Mucosa of stomach (tissue), 1 donor: ENCODE results near the gene PLEKHF1.

Experiments used
- H3K27me3 ChIP-seq: one replicate; pipeline ENCODE4 v1.7.0; 2013; ENCODE audit warnings: mild to moderate bottlenecking, low read length; ENCODE audit not compliant: control insufficient read depth, insufficient read depth
- H3K36me3 ChIP-seq: one replicate; pipeline ENCODE4 v1.7.0; 2013; ENCODE audit warnings: low read length; ENCODE audit not compliant: control insufficient read depth, insufficient read depth
- H3K4me1 ChIP-seq: one replicate; pipeline ENCODE4 v1.7.0; 2013; ENCODE audit warnings: mild to moderate bottlenecking, low read length; ENCODE audit not compliant: control insufficient read depth, insufficient read depth
- H3K4me3 ChIP-seq: one replicate; pipeline ENCODE4 v1.7.0; 2013; ENCODE audit warnings: low read length
- H3K9ac ChIP-seq: one replicate; pipeline ENCODE4 v1.7.0; 2013; ENCODE audit warnings: mild to moderate bottlenecking, low read length, moderate library complexity
- H3K9me3 ChIP-seq: one replicate; pipeline ENCODE4 v1.7.0; 2013; ENCODE audit warnings: mild to moderate bottlenecking, low read length, moderate library complexity; ENCODE audit not compliant: control insufficient read depth
- donor health status: Pancreatic carcinoma.

PLEKHF1 gene

GRCh38 chr19:29665215-29665825, at the start of gene PLEKHF1:
TSS of gene PLEKHF1 (plus strand) at chr19:29665461. CDS start at chr19:29673840, 8,379 bp downstream.
- Histone ChIP-seq H3K27me3 (peaks cover 11% of the 10 kb centered on the region), H3K36me3 (no peaks in the 10 kb centered on the region), H3K9ac (peak within 1 kb of the TSS; percentile 61), H3K4me3 (peak within 1 kb of the TSS; percentile 36), H3K9me3 (no peaks in the 10 kb centered on the region), H3K4me1 (peaks cover 39% of the 10 kb centered on the region)

DNA sequence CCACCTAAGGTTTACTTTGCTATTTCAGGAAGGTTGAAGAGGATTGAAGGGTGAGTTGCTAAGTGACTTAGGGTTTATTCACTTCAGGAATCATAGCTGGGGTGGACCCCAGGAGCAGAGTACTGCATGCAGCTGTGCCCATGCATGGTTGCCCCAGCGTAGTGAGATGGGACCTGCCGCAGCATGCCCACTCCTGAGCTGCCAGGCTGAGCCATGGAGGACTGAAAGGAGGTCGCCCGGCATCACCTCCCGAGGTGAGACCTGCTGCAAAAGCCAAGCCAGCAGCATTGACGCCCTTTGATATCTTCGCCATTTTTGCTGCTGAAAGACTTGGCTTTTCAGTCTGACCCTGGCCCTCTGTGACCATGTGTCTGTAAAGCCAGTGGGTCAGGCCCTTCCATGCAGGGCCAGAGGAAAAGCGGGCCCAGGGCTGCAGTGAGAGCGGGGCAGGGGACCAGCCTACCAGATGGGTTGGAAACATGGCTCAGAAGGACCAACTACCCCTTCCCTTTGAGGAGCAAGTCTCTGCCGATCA, 49.3 kb upstream of the PLEKHF1 start:
- Histone ChIP-seq H3K36me3 (peaks cover 8% of the 10 kb centered on the region), H3K27me3 (no peaks in the 10 kb centered on the region), H3K9me3 (no peaks in the 10 kb centered on the region), H3K4me3 (no peak overlapping the region), H3K9ac (no peak overlapping the region), H3K4me1 (no peaks in the 10 kb centered on the region)

- Histone ChIP-seq H3K4me1 (no peaks in the 10 kb centered on the region), H3K27me3 (no peaks in the 10 kb centered on the region), H3K9me3 (no peaks in the 10 kb centered on the region), H3K4me3 (no peak overlapping the region), H3K9ac (no peak overlapping the region), H3K36me3 (peaks cover 8% of the 10 kb centered on the region)
These were observed 48.7 kb upstream of the PLEKHF1 start for GRCh38 chr19:29616541-29616940.

- no peak overlapping the region for H3K4me3 ChIP-seq
- H3K9me3 ChIP-seq = no peaks in the 10 kb centered on the region
- no peaks in the 10 kb centered on the region for H3K4me1 ChIP-seq
- no peaks in the 10 kb centered on the region for H3K36me3 ChIP-seq
- H3K9ac ChIP-seq = no peak overlapping the region
- H3K27me3 ChIP-seq = peaks cover 3% of the 10 kb centered on the region
These were observed 47.6 kb upstream of the PLEKHF1 start for GRCh38 chr19:29617366-29618266.

- H3K27me3 ChIP-seq = peaks cover 3% of the 10 kb centered on the region
- no peaks in the 10 kb centered on the region for H3K36me3 ChIP-seq
- no peak overlapping the region for H3K4me3 ChIP-seq
- no peak overlapping the region for H3K9ac ChIP-seq
- H3K9me3 ChIP-seq = no peaks in the 10 kb centered on the region
- H3K4me1 ChIP-seq = no peaks in the 10 kb centered on the region
These were observed 46.8 kb upstream of the PLEKHF1 start for GRCh38 chr19:29618434-29618833.

DNA sequence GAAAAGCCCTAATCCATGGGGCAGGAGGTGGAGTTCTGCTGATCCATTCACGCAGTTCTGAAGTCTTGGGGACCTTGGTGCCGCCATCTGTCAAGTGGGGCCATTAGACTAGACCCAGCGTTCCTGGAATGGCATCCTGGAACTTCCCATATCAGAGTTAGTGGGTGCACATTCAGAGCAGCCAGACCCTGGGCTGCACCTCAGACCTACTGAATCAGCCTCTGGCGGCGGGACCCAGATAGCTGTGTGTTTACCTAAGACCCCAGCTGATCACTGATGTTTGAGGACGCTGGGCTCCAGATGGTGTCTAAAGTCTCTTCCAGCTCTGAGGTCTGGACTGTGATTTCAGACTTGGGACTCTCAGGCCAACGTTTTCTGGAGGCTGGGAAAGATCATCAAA, 46.4 kb upstream of the PLEKHF1 start:
- no peaks in the 10 kb centered on the region for H3K36me3 ChIP-seq

DNA sequence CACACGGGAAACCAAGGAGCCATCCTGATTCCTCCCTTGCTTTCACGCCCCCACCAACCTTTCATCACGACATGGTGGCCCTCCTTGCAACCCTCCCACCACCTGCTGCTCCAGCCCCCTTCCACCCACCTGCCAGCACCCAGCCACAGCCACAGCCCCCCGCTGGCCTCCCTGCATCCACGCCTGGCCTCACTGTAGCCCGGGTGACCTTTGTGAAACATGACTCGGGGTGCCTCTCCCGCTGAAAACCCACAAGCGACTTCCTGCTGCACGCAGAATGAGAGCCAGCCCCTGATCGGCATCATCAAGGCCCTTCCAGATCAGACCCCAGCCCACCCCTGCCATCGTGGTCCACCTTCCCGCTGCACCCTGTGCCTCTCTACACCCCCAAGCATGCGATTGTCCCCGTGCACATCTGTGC, 44.3 kb upstream of the PLEKHF1 start:
- Histone ChIP-seq H3K27me3 (peaks cover 3% of the 10 kb centered on the region), H3K4me1 (no peaks in the 10 kb centered on the region), H3K9me3 (no peaks in the 10 kb centered on the region), H3K4me3 (no peak overlapping the region), H3K36me3 (no peaks in the 10 kb centered on the region), H3K9ac (no peak overlapping the region)

More for the DNA sequence above, 46.4 kb upstream of the PLEKHF1 start:
- no peaks in the 10 kb centered on the region for H3K9me3 ChIP-seq
- no peak overlapping the region for H3K9ac ChIP-seq
- H3K4me3 ChIP-seq = no peak overlapping the region
- H3K27me3 ChIP-seq = peaks cover 3% of the 10 kb centered on the region
- H3K4me1 ChIP-seq = no peaks in the 10 kb centered on the region

DNA sequence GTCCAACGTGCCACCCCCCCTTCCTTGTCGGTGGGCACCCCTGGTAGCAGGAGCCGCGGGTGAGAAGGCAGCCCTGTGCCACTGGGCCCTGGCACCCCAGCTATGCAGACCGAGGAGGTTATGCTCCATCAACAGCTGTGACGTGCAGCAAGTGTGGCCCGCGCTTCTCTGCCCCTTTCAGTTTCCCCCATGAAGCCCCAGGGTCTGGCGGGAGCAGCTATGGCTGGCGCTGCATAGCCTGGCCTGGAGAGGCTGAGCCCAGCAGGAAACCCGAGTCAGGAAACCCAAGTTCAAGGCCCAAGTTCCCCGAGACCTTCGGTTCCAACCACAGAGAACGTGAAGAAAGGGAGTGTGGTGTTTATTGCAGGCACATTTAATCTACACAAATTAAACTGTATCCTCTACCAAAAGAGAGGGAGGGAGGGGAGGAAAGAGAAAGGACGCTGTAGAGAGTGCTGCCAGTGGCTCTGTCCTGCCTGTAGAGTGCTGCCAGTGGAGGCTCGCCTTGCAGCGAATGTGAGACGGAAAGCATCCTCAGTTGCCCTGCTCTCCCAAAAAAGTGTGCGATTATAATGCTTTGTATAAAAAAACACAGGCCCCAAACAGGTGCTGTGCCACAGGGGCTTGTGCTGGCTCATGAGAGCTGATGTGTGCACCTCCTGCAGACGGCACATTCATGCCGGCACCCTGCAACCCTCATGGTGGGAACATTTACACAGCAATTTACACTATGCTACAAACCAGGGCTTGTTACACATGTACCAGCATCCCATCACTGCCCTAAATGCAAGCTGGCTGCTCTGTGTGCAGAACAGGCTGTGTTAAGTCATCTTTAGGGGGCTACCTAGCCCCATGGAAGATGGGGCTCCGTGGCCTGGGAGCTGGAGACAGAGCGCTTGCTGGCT, 42.8 kb upstream of the PLEKHF1 start:
- H3K4me1 ChIP-seq = no peaks in the 10 kb centered on the region
- H3K27me3 ChIP-seq = peaks cover 3% of the 10 kb centered on the region
- no peaks in the 10 kb centered on the region for H3K9me3 ChIP-seq

GRCh38 chr19:29623726-29624488, 41.4 kb upstream of the PLEKHF1 start:
- Histone ChIP-seq H3K27me3 (peaks cover 3% of the 10 kb centered on the region), H3K9ac (no peak overlapping the region), H3K36me3 (no peaks in the 10 kb centered on the region), H3K4me3 (no peak overlapping the region), H3K4me1 (no peaks in the 10 kb centered on the region), H3K9me3 (no peaks in the 10 kb centered on the region)

More for the DNA sequence above, 42.8 kb upstream of the PLEKHF1 start:
- no peak overlapping the region for H3K9ac ChIP-seq
- no peak overlapping the region for H3K4me3 ChIP-seq
- no peaks in the 10 kb centered on the region for H3K36me3 ChIP-seq

- Histone ChIP-seq H3K4me3 (no peak overlapping the region), H3K36me3 (no peaks in the 10 kb centered on the region), H3K9ac (peak overlapping the region; percentile 28), H3K27me3 (peaks cover 3% of the 10 kb centered on the region), H3K4me1 (no peaks in the 10 kb centered on the region), H3K9me3 (no peaks in the 10 kb centered on the region)
These were observed 40.6 kb upstream of the PLEKHF1 start for GRCh38 chr19:29624489-29625185.
